ENCODE measurements around the gene CDH2.

Gene CDH2

GRCh38 chr18:28167835-28168349 is 9.0 kb downstream of the CDH2 start:
- no peak for DNase-seq

- peak; percentile 55 for DNase-seq
These were observed 12.0 kb downstream of the CDH2 start for GRCh38 chr18:28164771-28165483.

- DNase-seq, result peak; percentile 89
These were observed 13.6 kb downstream of the CDH2 start for GRCh38 chr18:28163201-28163775.

GRCh38 chr18:28161608-28162599 is 15.0 kb downstream of the CDH2 start:
- DNase-seq, result peak; percentile 76

GRCh38 chr18:28159055-28159454 is 17.9 kb downstream of the CDH2 start:
- peak; percentile 22 for DNase-seq

GRCh38 chr18:28158083-28158581 is 18.8 kb downstream of the CDH2 start:
- DNase-seq, result no peak

- DNase-seq, result peak; percentile 26
These were observed 23.4 kb downstream of the CDH2 start for GRCh38 chr18:28153485-28154065.

GRCh38 chr18:28152754-28153153 is 24.2 kb downstream of the CDH2 start:
- no peak for DNase-seq

- no peak for DNase-seq
These were observed 24.6 kb downstream of the CDH2 start for GRCh38 chr18:28152354-28152753.

- no peak for DNase-seq
These were observed 25.5 kb downstream of the CDH2 start for GRCh38 chr18:28151434-28151833.

- DNase-seq, result no peak
These were observed 26.0 kb downstream of the CDH2 start for GRCh38 chr18:28150925-28151324.

GRCh38 chr18:28149810-28150420 is 27.0 kb downstream of the CDH2 start:
- DNase-seq, result no peak

GRCh38 chr18:28147674-28148171 is 29.2 kb downstream of the CDH2 start:
- DNase-seq, result peak; percentile 49

- DNase-seq, result peak; percentile 27
These were observed 33.2 kb downstream of the CDH2 start for GRCh38 chr18:28143725-28144124.

GRCh38 chr18:28138816-28139215 is 38.1 kb downstream of the CDH2 start:
- no peak for DNase-seq

GRCh38 chr18:28136071-28136470 is 40.9 kb downstream of the CDH2 start:
- DNase-seq, result no peak

- no peak for DNase-seq
These were observed 42.2 kb downstream of the CDH2 start for GRCh38 chr18:28134774-28135173.

- DNase-seq, result no peak
These were observed 44.8 kb downstream of the CDH2 start for GRCh38 chr18:28132084-28132483.

GRCh38 chr18:28128659-28128980 is 48.3 kb downstream of the CDH2 start:
- no peak for DNase-seq

GRCh38 chr18:28127763-28128658 is 48.9 kb downstream of the CDH2 start:
- peak; percentile 48 for DNase-seq

- DNase-seq, result no peak
These were observed 49.7 kb downstream of the CDH2 start for GRCh38 chr18:28127228-28127627.

Measured in fibroblast of skin of right biceps (primary cell).